IMR-90 (cell line): ENCODE results near the gene PSG1. TPM values are rescaled to one million over a fixed set of nuclear protein-coding genes. Genes with fewer than 3 reads are reported as not detected.
"Not testable (repeated sequence)": the region's sequence is repeated elsewhere in the genome, so short reads cannot be mapped to it uniquely, and the experiment has no call there.

Experiments used
- ATAC-seq: fragments of 200-7000 bp; cut with Tn5 transposase; 2 replicates; pipeline ENCODE4 v1.9.1; 2020; ENCODE audit warnings: low read depth, mild to moderate bottlenecking, moderate library complexity
- BruUV-seq: library from RNA; stranded (reverse); fragments of 400-500 nt; replicated peaks from 2 replicates; lab custom pipeline; 2021; lab: Mats Ljungman, UMichigan
- CTCF ChIA-PET: fragments of 300-600 bp; formaldehyde crosslinking; extraction: SDS; loops from one replicate; lab custom pipeline; 2021; ENCODE audit warnings: antibody characterized with exemption; lab: Yijun Ruan, JAX
- POLR2A ChIA-PET: fragments of 300-600 bp; sonication (Branson Sonifier 250); formaldehyde crosslinking; loops from one replicate; lab custom pipeline; 2022; ENCODE audit warnings: antibody characterized with exemption; ENCODE audit not compliant: unreplicated experiment; lab: Charles Lee
- DNase-seq: peaks from one replicate; pipeline ENCODE4 v3.0.0; 2013
- H2AFZ ChIP-seq: replicated peaks from 2 replicates; pipeline ENCODE3; 2013; ENCODE audit warnings: low read length, mild to moderate bottlenecking; ENCODE audit not compliant: poor library complexity
- H2AK5ac ChIP-seq: 2 replicates; pipeline ENCODE4 v1.6.1; 2013; ENCODE audit warnings: low read depth, low read length, inconsistent platforms
- H2AK9ac ChIP-seq: replicated peaks from 2 replicates; pipeline ENCODE3; 2013; ENCODE audit warnings: mild to moderate bottlenecking, low read depth, low read length, moderate library complexity; ENCODE audit not compliant: poor library complexity
- H2BK120ac ChIP-seq: 2 replicates; pipeline ENCODE4 v1.6.1; 2013; ENCODE audit warnings: low read depth, low read length, inconsistent platforms
- H2BK15ac ChIP-seq: 3 replicates; pipeline ENCODE4 v1.6.1; 2013; ENCODE audit warnings: low read depth, low read length, inconsistent platforms
- H2BK20ac ChIP-seq: 2 replicates; pipeline ENCODE4 v1.6.1; 2013; ENCODE audit warnings: low read depth, mild to moderate bottlenecking, inconsistent platforms, low read length, moderate library complexity
- H2BK5ac ChIP-seq: 2 replicates; pipeline ENCODE4 v1.6.1; 2013; ENCODE audit warnings: mild to moderate bottlenecking, low read depth, low read length, inconsistent platforms; ENCODE audit not compliant: poor library complexity, severe bottlenecking
- H3K14ac ChIP-seq: replicated peaks from 2 replicates; pipeline ENCODE4 v1.6.1; 2013; ENCODE audit warnings: low read depth, low read length, inconsistent platforms
- H3K18ac ChIP-seq: 2 replicates; pipeline ENCODE4 v1.6.1; 2013; ENCODE audit warnings: low read depth, low read length, control low read depth
- H3K23ac ChIP-seq: 2 replicates; pipeline ENCODE4 v1.6.1; 2013; ENCODE audit warnings: low read depth, low read length, inconsistent platforms
- H3K27ac ChIP-seq: 2 replicates; pipeline ENCODE4 v1.5.1; 2013; ENCODE audit warnings: mild to moderate bottlenecking, control low read depth, low read length; ENCODE audit not compliant: insufficient read depth
- H3K27me3 ChIP-seq: 2 replicates; pipeline ENCODE4 v1.6.1; 2013; ENCODE audit warnings: low read length; ENCODE audit not compliant: control insufficient read depth, insufficient read depth
- H3K36me3 ChIP-seq: 2 replicates; pipeline ENCODE4 v1.6.1; 2013; ENCODE audit warnings: low read length, mixed read lengths; ENCODE audit not compliant: control insufficient read depth, insufficient read depth
- H3K4ac ChIP-seq: 2 replicates; pipeline ENCODE4 v1.6.1; 2013; ENCODE audit warnings: low read depth, low read length, inconsistent platforms
- H3K4me1 ChIP-seq: 2 replicates; pipeline ENCODE4 v1.6.1; 2013; ENCODE audit warnings: low read length, mixed read lengths; ENCODE audit not compliant: control insufficient read depth, insufficient read depth
- H3K4me2 ChIP-seq: 2 replicates; pipeline ENCODE4 v1.6.1; 2013; ENCODE audit warnings: low read depth, mild to moderate bottlenecking, control low read depth, low read length, moderate library complexity
- H3K4me3 ChIP-seq: 2 replicates; pipeline ENCODE4 v1.5.1; 2013; ENCODE audit warnings: low read depth, mild to moderate bottlenecking, control low read depth, low read length, moderate library complexity; ENCODE audit not compliant: insufficient read depth
- H3K56ac ChIP-seq: 2 replicates; pipeline ENCODE4 v1.6.1; 2013; ENCODE audit warnings: low read length, inconsistent platforms; ENCODE audit not compliant: insufficient read depth; ENCODE audit errors: extremely low read depth
- H3K79me1 ChIP-seq, 2 experiments: 2 replicates each; pipeline ENCODE4 v1.6.1; 2013; ENCODE audit warnings: low read length in 2 of 2, inconsistent platforms in 1 of 2, low read depth in 1 of 2
- H3K9ac ChIP-seq: 2 replicates; pipeline ENCODE4 v1.6.1; 2013; ENCODE audit warnings: low read depth, low read length, control low read depth
- H3K9me1 ChIP-seq: 2 replicates; pipeline ENCODE4 v1.6.1; 2013; ENCODE audit warnings: low read length, inconsistent platforms; ENCODE audit not compliant: insufficient read depth
- H3K9me3 ChIP-seq: 2 replicates; pipeline ENCODE4 v1.6.1; 2013; ENCODE audit warnings: low read length; ENCODE audit not compliant: control insufficient read depth, insufficient read depth
- H4K20me1 ChIP-seq: 2 replicates; pipeline ENCODE4 v1.6.1; 2013; ENCODE audit warnings: low read length, inconsistent platforms; ENCODE audit not compliant: insufficient read depth
- H4K5ac ChIP-seq: 2 replicates; pipeline ENCODE4 v1.6.1; 2013; ENCODE audit warnings: mild to moderate bottlenecking, low read depth, low read length, control low read depth
- H4K8ac ChIP-seq, 2 experiments: 2 replicates each; pipeline ENCODE4 v1.6.1; 2013; ENCODE audit warnings: low read depth in 2 of 2, low read length in 2 of 2, control low read depth in 1 of 2, inconsistent platforms in 1 of 2
- H4K91ac ChIP-seq: 2 replicates; pipeline ENCODE4 v1.6.1; 2013; ENCODE audit warnings: low read depth, low read length, inconsistent platforms; ENCODE audit not compliant: insufficient read depth
- WGBS, 2 experiments: methylation state at CpG; one replicate each; pipeline versions ENCODE4 v1.1.5 to v1.1.7; 2013; ENCODE audit warnings: missing lambda C conversion rate in 2 of 2; ENCODE audit not compliant: insufficient read length in 1 of 2; ENCODE audit errors: extremely low coverage in 2 of 2; 5-methylcytosine and 5-hydroxymethylcytosine counted together
- dilution Hi-C: fragments of 300-500 bp; cut with HindIII; formaldehyde crosslinking; loops from one replicate; pipeline ENCODE4 v1.14.3; 2018; ENCODE audit warnings: low sequenced_read_pairs; ENCODE audit not compliant: unreplicated experiment
- in situ Hi-C: fragments of 300-500 bp; cut with MboI; formaldehyde crosslinking; loops from 3 replicates; pipeline ENCODE4 v1.14.3; 2019; ENCODE audit warnings: low sequenced_read_pairs, inconsistent platforms, mixed read lengths
- intact Hi-C: fragments of 100-400 bp; cut with micrococcal nuclease; formaldehyde crosslinking; loops from 2 replicates; pipeline ENCODE4 v1.10.0; 2022
- polyA plus RNA-seq, 3 experiments: library from polyadenylated mRNA; depleted of rRNA; stranded (reverse); fragments of >200 nt; gene quantifications; 2 replicates each; pipeline ENCODE4 v1.2.3, GENCODE V29; 2012; ENCODE audit warnings: low replicate concordance in 1 of 3
- total RNA-seq: library from RNA; depleted of rRNA; stranded (reverse); fragments of >200 nt; gene quantifications from 2 replicates; pipeline ENCODE4 v1.2.3, GENCODE V29; 2012

The PSG1 gene
- total and polyA plus RNA-seq, 2 of the 4 experiments (the other 2 are of a cell fraction), result 0.90 to 2.5 TPM

DNA sequence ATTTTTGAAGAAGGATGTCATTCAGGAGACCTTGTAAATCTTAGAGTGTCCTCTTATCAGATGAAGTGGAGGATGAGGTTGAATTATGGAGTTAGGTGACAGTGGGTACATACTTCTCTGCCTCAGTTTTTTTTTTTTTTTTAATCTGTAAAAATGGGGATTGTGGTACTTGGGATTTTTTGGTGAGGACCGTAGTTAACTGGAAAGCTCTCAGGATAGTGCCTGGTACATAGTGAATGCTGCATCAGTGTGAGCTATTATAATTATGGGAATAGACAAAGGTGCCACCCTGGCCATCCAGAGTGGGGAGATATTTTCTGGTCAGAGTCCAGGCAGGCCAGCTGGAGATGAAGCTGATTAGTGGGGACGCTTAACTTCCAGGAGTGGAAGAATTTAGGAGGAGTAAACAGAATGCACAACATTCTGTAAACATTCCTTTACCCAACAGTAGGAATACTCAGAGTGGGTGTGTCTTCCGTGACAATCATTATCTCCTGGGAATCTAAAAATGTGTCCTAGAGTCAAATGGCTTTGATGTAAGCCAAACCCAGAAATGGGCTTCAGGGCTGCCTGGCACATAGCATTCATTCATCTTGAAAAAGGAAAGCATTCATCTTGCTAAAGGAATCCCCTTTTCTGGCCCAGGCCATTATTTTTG is 47.4 kb downstream of the PSG1 start:
- H3K56ac ChIP-seq, H3K9me3 ChIP-seq, H3K9me1 ChIP-seq, in situ Hi-C loops, H3K27ac ChIP-seq, H3K23ac ChIP-seq, H2BK15ac ChIP-seq, H3K79me1 ChIP-seq, H3K4me3 ChIP-seq, H3K36me3 ChIP-seq, DNase-seq, H3K4ac ChIP-seq, H3K9ac ChIP-seq, ATAC-seq, dilution Hi-C loops, BruUV-seq, H2AK9ac ChIP-seq, H3K4me1 ChIP-seq, H4K20me1 ChIP-seq, POLR2A ChIA-PET, CTCF ChIA-PET, intact Hi-C loops, H2AK5ac ChIP-seq, H3K4me2 ChIP-seq, H3K14ac ChIP-seq, H3K27me3 ChIP-seq, H2AFZ ChIP-seq: not testable (repeated sequence)
- Histone ChIP-seq H2BK120ac (peak overlapping the region; percentile 80), H2BK20ac (peak overlapping the region; percentile 72), H3K18ac (peak overlapping the region; percentile 38; the same call in 1 of the 2 replicates), H2BK5ac (peak overlapping the region; percentile 36), H4K91ac (0 out of 2 replicates have a peak overlapping the region, but pooled peaks have one; percentile 4), H4K5ac (peak overlapping the region; percentile 41; the same call in 1 of the 2 replicates), H4K8ac (peak overlapping the region in 1 of 2 experiments; percentile 52; a peak in 1 of 4 replicates)
- no CpG with 5 or more reads among the region's 3 CpGs for WGBS, 2 experiments
